ENCODE measurements around the gene SYNJ1.
"Not testable (repeated sequence)": the region's sequence is repeated elsewhere in the genome, so short reads cannot be mapped to it uniquely, and the experiment has no call there.

DNA sequence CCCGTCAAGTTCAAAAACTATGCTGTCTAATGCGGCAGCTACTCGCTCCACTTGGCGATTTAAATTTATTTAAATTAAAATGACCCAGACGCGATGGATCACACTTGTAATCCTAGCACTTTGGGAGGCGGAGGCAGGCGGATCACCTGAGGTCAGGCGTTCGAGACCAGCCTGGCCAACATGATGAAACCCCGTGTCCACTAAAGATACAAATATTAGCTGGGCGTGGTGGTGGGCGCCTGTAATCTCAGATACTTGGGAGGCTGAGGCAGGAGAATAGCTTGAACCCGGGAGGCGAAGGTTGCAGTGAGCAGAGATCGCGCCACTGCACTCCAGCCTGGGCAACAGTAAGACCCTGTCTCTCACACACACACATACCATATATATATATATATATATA is 116.9 kb downstream of the SYNJ1 start:
- TF ChIP-seq RCOR1 (IDR thresholded peaks at IDR 0.05; ENCODE audit: insufficient replicate concordance, low read length); POLR2A (IDR thresholded peaks at IDR 0.05; ENCODE audit: low read depth, low read length); MXI1 (IDR thresholded peaks at IDR 0.05; ENCODE audit: borderline replicate concordance, low read depth, low read length); RAD21 (IDR thresholded peaks at IDR 0.05; ENCODE audit: low read length); SMC3 (IDR thresholded peaks at IDR 0.05; ENCODE audit: low read depth, low read length); BHLHE40 (IDR thresholded peaks at IDR 0.05; ENCODE audit: low read depth, low read length): not testable (repeated sequence)
- TF ChIP-seq, protein P1, sequence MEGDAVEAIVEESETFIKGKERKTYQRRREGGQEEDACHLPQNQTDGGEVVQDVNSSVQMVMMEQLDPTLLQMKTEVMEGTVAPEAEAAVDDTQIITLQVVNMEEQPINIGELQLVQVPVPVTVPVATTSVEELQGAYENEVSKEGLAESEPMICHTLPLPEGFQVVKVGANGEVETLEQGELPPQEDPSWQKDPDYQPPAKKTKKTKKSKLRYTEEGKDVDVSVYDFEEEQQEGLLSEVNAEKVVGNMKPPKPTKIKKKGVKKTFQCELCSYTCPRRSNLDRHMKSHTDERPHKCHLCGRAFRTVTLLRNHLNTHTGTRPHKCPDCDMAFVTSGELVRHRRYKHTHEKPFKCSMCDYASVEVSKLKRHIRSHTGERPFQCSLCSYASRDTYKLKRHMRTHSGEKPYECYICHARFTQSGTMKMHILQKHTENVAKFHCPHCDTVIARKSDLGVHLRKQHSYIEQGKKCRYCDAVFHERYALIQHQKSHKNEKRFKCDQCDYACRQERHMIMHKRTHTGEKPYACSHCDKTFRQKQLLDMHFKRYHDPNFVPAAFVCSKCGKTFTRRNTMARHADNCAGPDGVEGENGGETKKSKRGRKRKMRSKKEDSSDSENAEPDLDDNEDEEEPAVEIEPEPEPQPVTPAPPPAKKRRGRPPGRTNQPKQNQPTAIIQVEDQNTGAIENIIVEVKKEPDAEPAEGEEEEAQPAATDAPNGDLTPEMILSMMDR (conservative IDR thresholded peaks at IDR 0.05; ENCODE audit: low read depth, low read length): not testable (repeated sequence)
